Activated CD4-positive, CD25-positive, alpha-beta regulatory T cell (primary cell): Measurements from ENCODE around the gene VAC14.
"Not testable (repeated sequence)": the region's sequence is repeated elsewhere in the genome, so short reads cannot be mapped to it uniquely, and the experiment has no call there.

Source experiments
- DNase-seq, 4 experiments: peaks; one replicate each; lab custom pipeline; 2025; lab: John Stamatoyannopoulos, UW

VAC14 gene

DNA sequence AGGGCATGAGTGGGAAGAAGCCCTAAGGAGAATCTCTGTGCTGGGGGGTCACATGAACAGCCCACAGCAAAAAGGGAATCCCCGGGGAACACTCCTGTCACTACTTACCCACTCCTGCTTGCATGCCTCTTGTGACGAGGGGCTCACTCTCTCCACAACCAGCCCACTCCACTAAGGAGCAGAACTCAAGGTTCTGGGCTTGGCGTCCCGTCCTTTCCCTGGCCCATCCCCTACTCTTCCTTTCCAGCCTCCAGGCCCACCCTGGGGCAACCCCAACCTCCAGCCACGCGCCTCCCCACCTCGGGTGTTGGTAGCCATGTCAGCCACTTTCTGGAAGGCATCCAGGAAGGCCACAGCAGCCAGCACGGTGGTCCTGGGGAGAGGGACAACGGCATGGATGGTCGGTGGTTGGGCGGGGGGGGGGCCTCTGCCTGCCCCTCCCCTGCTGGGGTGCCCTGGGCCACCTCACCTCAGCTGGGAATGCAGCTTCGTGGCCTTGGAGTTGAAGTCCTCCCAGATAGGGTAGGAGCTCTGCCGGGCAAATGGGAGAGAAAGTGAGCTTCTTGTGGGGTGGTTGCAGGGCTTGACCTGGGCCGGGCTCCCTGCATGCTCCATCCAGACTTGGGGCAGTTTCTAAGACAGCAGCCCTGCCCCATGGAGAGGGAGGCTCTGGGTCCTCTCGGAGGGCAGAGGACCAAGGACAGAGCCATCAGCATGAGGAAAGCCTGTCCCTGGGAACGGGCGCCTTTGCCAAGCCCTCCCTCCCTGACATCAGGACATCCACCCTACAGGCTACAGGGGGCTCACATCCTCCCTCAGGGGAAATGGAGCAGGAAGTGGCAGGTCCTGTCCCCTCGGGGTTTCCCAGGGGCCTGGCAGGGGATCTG lies 120.2 kb downstream of the VAC14 start:
- no peak for DNase-seq

DNA sequence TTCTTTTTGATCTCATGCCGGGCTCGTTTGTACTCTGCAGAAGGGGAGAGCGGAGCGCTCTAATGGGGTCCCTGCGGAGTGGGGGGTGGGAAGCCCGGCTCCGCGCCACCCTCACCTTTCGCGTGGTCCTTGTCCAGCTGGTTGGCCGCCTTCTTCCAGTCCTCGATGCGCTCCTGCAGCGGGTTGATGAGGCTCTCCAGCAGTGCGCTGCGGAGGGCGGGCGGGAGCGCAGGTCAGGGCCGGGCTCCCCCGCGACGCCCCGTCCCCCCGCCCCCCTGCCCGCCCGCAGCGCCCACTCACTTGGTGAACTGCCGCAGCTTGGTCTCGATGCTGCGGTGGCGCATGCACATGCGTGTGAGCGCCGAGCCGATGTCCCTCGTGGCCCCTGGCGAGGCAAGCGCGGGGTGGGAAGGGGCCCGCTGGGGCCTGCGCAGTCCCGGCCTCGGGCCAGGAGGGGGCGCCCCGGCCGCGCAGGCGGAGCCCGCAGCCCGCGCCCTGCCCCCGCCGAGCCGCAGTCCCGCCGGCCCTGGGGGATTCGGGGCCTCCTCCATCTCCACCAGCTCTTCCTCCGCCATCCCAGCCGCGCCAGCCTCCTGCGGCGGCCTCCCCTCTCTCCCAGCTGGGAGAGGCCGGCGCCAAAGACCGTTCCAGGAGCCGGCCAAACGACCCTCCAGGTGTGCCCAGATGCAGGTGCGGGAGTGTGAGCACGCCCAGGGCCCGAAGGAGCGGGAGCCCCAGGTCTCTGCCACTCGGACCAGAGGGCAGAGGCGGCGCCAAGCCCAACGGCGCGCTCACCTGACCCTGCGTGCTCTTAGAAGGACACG lies 121.1 kb downstream of the VAC14 start:
- no peak for DNase-seq

DNA sequence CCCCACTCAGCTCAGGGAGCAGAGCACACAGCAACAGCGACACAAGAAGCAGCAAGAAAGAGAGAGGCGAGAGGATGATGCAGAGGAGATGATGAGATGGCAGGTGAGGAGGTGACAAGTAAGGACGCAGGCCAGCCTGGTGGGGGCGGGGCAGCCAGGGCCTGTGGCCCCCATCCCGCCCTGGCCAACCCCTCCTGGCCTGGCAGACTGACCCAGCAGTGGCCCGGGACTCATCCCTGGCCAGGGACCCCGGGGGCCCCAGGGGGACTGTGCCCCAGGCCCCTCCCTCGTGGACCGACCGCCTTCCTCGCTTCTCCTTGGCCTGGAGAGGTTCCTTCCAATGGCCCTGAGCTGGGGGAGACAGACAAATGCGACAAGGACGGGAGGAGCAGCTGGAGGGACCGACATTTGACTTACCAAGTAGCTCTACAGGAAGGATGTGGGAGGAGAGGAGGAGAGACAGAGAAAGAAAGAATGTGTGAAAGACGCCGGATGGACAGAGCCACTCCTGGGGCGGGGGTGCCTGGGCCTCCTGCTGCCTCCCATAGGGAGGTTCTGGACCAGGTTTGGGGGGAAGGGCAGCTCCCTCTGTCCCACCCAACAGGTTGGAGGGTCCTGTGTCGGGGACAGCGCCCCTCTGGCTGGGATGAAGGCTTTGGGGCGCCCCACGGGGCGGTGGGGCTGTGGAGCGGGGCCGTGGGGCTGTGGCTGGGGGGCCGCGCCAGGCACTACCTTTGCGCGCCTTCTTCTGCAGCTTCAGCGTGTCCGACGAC lies 121.9 kb downstream of the VAC14 start:
- no peak for DNase-seq

DNA sequence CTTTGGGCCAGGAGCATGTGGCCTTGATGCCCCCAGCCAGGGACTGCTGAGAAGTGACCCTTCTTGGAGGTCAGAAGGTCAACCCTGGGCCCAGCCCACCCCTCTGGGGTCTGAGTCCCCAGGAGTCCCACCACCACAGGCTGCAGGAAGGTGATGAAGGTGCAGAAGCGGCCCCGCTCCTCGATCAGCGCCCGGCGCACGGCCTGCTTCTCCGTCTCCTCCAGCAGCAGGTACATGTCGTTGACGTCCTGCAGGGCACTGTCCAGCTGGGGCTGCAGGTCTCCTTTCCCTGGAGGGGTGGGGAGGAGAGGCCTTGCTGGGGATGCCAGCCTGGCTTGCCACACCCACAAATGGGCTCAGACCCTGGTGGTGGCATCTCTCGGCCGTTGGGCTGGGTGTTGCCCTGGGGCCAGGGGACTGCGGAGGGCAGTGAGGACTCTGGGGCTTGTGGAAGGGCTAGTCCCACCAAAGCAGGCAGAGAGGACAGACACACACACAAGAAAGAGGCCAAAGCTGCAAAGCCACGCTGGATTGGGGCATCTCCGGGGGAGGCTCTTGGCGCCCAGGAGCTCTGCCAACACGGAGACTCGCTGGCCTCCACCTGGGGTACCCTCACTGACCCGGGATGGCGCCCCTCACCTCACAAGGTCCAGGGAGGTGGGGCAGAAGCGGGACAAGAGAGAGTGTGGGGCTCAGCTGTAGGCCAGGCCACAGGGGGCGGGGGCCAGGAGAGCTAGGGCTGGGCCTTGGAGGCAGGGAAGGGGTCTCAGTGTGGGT lies 122.6 kb downstream of the VAC14 start:
- no peak for DNase-seq

DNA sequence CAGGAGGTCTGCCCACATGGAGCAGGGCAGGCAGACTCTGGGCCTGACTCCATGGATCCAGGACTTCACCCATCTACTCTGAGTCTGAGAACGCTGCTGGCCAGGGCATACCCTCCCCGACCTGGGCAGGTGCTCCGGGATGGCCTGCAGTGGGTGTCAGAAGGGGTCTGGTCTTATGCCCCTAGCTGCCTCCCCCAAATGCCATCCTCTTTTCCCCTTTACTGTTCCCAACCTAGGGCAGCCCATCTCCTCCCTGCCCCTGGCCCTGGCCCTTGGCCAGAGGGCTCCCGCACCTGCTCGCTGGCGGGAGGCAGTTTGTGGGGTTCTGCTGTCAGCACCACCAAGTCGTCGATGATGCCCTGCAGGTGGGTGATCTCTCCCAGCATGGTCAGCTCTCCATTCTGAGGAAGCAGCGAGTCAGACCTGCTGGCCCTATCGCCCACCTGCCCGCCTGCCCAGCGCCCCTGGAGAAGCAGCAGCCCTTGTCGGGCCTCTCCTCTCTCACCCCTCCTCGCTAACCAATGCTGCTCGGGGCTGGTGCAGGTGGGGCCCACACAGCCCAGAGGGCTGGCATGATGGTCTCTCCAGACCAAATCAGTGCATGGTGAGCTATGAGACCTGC lies 123.3 kb downstream of the VAC14 start:
- no peak for DNase-seq

DNA sequence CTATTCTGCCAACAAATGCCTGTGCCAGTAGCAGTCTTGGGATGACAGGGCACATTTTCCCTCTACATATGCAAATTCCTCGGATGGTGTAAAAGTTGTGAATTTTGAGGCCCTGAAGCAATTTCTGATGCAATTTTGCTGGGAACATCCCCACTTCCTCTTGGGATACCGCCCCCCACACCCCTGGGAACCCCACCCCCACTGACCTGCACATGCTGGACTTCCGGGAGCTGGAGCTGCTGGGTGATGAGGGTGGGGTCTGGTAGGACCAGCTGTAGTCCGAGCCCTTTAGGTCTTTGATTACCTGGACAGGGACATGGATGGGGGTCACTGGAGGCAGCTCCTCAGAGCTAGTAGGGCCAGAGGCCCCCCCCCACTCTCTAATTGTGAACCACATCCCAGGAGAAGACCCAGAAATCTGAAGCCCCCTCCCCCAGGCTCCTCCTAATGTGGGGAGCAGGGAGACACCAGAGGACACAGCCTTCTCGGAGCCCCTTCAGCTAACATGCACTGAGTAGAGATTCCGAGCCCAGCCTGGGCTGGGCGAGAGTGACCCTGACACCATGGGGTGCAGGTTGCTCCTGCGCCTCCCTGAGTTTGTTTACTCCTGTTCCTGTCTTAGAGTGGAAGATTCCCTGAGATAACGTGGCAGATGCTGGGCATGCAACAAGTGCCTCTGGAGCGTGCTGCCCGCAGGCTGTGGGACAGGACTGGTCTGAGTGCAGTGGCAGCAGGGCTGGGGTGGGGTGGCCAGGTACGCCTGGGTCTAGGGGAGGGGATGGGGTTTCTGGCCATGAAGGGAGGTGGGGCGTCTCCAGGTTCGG lies 124.1 kb downstream of the VAC14 start:
- DNase-seq, result no peak

DNA sequence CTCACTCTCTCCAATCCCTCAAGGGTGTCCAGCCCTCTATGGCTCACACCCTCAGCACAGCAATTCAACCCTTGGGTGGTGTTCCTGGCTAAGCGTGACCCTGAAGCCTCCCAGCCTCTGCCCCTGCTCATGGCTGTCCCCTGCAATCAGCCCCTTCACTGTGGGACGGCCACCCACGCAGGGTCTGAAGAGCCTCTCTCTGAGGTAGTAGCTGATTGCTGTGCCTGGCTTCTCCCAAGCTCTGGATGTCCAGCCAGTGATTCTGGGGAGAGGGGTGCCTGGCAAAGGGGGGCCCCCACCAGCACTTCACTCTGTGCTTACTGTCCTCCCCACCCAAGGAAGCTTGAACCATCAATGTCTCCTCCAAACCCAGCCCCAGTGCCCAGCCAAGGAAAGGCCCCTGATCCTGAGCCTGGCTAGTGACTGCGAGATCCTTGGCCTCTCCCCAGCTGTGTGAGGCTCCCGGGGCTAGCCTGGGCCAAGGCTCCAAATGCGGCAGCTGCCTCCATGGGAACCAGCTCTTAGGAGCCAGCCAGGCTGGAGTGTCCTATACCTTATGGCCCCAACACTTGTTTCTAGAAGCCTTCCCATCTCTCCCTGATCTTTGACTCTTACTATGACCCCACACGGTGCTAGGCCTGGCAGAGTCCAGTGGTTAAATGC lies 125.0 kb downstream of the VAC14 start:
- no peak for DNase-seq

DNA sequence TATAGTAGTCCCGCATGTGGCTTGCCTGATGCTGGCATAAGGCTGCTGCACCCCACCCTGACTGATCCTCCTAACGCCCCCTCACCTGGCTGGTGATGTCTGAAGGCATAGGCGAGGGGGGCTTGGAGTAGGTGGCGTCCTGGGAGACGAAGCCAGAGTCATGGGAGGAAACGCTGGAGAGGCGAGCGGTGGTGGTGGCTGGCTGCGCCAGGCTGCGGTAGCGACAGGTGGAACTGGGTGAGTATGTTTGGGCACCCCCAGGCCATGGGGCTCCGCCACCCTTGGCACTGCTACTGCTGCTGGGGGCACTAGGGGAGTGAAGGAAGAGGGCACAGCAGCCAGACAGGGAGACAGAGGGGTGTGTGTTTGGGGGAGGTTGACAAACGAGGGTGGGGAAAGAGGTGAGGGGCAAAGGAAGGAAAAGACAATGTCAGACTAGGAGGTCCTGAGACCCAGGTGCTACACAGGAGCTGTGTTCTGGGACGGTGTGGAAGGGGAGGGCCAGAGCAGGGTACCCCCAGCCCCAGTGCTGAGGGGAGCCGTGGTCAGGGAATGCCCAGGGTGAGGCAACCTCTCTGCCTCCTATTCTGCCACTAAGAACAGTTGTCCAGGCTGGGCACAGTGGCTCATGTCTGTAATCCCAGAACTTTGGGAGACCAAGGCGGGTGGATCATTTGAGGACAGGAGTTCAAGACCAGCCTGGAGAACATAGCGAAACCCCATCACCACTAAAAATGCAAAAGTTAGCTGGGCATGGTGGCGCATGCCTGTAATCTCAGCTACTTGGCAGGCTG lies 126.5 kb downstream of the VAC14 start:
- DNase-seq, result no peak

DNA sequence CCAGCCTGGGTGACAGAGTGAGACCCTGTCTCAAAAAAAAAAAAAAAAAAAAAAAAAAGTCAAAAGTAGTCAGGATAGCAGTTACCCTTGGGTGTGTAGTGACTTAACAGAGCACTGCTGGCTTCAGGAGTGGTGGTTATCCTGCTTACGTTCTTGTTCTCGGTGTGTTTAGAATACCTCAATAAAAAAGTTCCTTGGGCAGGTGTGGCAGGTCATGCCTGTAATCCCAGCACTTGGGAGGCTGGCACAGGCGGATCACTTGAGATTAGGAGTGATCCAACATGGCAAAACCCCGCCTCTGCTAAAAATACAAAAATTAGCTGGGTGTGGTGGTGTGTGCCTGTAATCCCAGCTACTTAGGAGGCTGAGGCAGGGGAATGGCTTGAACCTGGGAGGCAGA lies 130.0 kb downstream of the VAC14 start:
- not testable (repeated sequence) for DNase-seq

DNA sequence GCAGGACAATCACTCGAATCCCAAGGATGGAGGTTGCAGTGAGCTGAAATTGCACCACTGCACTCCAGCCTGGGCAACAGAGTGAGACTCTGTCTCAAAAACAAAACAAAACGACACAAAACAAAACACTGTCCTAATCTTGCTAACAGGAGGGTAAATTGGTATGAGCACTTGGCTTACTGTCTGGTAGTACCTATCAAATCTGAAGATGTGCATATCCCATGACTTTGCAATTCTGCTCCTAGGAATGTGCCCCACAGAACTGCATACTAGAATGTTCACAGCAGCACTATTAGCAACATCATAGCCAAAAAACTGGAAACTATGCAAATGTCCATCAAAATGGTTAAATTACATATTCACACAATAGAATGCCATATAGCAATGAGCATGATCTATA lies 130.8 kb downstream of the VAC14 start:
- no peak for DNase-seq

DNA sequence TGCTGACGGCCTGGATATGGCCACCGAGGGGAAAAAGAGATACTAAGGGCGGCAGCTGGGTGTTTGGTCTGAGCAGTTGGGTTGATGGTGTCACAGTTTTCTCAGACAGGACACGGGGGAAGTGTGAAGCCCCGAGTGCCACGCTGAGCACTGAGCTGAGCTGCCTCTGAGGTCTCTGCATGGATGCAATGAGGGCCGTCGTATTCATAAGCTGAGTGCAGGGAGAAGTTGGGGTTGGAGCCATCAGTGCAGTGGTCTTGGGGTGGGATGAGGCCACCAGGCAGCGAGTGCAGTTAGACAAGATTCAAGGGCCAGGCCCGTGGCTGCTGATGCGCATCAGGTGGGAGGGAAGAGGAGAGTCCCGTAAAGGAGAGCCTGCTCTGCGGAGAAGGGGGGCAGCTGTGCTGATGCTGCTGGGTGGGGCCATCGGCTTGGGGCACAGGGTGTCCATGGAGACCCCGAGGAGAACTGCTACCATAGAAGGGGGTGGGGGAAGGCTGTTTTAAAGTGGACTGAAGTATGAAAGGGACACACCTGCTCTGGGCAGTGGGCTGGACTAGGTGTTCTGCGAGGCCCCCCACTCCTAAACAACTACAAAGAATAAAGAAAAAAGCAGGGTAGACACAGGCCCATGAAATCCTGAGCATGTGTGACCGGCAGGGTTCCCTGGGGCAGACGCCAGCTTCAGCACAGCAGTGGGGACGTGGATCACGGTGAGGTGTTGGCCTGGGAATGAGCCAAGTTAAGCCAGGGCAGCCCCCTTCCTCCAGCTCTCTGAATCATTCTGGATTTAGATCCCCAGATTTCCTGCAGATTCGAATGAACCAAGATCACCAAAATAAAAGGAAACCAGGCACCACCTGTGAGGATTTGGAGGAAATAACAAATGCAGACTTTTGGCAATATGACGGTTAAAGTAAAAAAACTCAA lies 134.9 kb downstream of the VAC14 start:
- DNase-seq, result no peak

DNA sequence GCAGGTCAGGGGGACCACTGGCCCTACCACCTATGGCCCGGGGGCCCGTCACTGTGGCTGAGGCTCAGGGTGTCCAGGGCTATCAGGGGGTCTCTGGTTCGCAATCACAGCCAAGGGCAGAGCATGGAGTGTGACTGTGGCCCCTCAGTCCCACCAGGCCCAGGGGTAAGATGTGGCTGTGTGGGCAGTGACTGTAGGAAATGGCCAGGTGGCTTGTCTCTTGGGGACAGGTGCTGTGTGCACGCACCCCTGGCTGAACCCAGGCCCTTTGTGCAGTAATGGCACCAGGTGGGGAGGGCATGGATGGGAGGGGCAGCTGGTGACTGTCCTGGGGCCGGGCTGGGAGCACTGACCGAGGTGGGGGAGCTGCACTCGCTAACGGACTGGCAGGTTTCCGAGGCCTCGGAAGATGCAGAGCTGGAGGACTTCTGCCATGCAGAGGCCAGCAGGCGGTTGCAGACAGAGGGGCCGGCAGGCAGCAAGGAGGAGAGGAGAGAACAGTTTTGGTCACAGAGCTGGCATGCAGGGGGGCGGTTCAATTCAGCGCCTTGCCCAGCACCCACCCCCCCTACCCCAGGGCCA lies 135.8 kb downstream of the VAC14 start:
- no peak for DNase-seq

DNA sequence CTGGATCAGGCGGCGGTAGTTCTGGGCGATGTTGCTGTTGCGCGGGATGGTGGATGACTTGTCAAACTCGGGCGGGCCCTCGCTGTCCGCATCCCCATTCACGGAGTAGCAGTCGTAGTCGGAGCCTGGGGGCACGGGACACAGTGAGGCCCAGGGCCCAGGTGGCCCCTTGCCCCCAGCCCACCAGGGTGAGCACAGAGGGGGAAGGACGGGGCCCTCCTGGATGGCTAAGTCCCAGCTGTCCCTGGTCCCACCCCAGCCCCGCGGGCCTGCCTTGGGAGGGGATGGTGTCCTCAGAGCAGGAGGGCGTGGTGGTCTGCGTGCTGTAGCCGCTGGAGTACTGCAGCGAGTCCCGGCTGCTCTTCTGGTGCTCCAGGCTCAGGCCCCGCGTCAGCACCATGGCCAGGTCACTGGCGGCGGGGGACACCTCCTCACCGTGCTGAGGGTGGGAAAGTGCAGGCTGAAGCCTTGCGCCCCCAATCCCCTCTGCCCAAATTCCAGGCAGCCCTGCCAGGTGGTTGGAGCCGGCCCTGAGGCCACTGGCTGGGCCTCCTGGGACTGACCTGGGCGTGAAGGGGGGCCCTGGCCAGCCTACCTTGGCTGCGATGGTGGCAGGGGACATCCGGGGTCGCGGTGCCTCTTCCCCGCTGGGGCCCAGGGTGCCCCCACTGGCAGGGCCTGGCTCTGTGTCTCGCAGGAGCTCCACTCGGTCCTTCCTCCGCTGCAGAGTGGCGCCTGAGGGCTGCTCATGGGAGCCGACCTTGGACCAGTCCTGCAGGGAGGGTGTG lies 136.4 kb downstream of the VAC14 start:
- DNase-seq, result no peak

DNA sequence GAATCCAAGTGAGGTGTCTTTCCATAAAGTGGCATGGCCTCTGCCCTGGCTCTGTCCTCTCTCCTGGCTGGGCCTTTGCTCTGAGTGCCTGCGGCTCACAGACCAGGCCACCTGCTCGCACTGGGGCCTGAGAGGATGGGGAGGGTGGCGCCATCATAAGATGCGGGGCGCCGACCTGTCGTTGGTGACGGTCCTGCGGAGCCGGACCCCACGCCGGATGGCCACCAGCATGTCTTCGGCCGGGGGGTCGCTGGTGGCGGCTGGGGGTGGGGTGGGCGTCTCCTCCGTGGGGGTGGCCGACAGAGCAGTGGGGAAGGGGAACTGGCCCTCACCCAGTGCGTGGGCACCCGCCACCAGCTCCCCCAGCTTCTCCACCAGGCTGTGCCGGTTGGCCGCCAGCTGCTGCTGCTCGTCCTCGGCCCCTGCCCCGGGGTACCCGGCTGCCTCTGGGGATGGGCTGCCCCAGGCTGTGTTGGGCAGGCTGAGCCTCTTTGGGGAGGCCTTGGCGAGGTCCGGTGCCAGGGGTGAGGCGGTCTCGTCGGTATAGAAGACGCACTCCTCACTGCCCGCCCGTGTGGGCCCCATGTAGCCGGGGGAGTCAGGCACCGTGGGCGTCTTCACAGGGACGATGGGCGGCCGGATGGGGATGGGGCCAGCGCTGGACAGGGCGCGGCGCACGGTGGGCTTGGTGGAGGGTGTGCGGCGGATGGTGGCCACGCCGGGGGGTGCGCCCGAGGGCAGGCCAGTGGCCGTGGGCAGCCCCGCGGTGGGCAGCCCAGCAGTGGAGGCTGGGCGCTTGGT lies 137.2 kb downstream of the VAC14 start:
- DNase-seq, result no peak

DNA sequence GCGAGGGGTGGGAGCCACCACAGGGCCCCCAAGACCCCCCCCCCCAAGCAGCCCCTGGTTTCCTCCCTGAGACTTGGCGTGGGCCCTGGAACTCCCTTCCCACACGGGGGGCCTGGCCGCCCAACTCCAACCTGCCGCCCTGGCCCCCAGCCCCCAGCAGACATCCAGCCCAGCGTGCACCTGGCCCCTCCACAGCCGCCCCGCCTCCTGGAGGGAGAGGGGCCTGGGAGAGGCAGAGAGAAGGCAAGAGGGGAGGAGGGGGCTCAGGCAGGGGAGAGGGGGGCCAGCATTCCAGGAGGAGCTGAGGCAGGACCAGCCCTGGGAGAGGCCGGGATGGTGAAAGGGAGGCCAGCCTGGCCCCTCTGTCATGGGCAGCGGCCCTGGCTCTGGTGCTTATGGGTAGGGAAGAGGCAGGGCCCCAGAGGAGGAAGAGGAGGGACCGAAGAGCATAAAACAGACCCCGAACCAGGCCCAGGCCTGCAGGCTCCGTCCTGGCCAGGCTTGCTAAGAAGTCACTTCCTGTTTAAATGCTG lies 137.9 kb downstream of the VAC14 start:
- no peak for DNase-seq
